ENCODE measurements around the gene COG3. TPM values are rescaled to one million over a fixed set of nuclear protein-coding genes. Genes with fewer than 3 reads are reported as not detected.

COG3 gene
- total and polyA plus RNA-seq, 2 of the 13 experiments (the other 11 are each of a cell fraction or from before 2014, with no cell fraction given): 37.8 to 47.5 TPM

DNA sequence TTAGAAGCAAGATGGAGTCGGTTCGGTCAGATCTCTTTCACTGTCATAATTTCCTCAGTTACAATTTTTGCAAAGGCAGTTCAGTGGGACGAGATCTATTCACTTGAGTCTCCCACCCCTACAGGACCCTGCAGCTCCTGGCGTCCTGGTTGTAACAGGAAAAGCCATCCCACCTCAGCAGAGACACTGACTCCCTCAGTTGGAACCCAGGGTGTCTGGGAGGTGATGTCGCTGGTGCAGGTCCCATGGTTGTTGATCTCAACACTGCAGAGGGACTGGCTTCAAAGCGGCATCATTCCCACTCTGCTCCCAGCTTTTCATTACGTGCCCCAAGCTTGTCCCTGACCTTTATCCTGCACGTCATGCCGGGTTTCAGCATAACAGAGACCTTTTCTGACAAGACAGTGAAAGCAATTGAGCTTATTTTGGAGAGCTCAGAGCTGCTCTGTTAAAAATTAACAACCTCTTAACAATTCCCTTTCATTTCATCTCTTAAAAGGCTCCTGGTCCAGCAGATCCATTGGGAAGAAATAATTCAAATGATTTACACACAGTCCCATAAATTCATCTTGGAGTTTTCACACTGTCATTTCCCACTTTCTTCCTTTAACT is 17.6 kb upstream of the COG3 start (continued):
- TF ChIP-seq, protein P1, sequence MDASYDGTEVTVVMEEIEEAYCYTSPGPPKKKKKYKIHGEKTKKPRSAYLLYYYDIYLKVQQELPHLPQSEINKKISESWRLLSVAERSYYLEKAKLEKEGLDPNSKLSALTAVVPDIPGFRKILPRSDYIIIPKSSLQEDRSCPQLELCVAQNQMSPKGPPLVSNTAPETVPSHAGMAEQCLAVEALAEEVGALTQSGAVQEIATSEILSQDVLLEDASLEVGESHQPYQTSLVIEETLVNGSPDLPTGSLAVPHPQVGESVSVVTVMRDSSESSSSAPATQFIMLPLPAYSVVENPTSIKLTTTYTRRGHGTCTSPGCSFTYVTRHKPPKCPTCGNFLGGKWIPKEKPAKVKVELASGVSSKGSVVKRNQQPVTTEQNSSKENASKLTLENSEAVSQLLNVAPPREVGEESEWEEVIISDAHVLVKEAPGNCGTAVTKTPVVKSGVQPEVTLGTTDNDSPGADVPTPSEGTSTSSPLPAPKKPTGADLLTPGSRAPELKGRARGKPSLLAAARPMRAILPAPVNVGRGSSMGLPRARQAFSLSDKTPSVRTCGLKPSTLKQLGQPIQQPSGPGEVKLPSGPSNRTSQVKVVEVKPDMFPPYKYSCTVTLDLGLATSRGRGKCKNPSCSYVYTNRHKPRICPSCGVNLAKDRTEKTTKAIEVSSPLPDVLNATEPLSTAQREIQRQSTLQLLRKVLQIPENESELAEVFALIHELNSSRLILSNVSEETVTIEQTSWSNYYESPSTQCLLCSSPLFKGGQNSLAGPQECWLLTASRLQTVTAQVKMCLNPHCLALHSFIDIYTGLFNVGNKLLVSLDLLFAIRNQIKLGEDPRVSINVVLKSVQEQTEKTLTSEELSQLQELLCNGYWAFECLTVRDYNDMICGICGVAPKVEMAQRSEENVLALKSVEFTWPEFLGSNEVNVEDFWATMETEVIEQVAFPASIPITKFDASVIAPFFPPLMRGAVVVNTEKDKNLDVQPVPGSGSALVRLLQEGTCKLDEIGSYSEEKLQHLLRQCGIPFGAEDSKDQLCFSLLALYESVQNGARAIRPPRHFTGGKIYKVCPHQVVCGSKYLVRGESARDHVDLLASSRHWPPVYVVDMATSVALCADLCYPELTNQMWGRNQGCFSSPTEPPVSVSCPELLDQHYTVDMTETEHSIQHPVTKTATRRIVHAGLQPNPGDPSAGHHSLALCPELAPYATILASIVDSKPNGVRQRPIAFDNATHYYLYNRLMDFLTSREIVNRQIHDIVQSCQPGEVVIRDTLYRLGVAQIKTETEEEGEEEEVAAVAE (CRISPR knock-in tag; IDR thresholded peaks at IDR 0.05; ENCODE audit: borderline replicate concordance): peak; percentile 45; the same call in 1 of the 2 replicates
- TF ChIP-seq ATM (IDR thresholded peaks at IDR 0.05; ENCODE audit: borderline replicate concordance): no peak
- TF ChIP-seq ZBTB38 (CRISPR knock-in tag; IDR thresholded peaks at IDR 0.05): peak; percentile 83; the same call in 1 of the 2 replicates
- TF ChIP-seq, protein P2, sequence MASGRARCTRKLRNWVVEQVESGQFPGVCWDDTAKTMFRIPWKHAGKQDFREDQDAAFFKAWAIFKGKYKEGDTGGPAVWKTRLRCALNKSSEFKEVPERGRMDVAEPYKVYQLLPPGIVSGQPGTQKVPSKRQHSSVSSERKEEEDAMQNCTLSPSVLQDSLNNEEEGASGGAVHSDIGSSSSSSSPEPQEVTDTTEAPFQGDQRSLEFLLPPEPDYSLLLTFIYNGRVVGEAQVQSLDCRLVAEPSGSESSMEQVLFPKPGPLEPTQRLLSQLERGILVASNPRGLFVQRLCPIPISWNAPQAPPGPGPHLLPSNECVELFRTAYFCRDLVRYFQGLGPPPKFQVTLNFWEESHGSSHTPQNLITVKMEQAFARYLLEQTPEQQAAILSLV (CRISPR knock-in tag; IDR thresholded peaks at IDR 0.05; ENCODE audit: borderline replicate concordance): no peak
- TF ChIP-seq MEIS2 (CRISPR knock-in tag; IDR thresholded peaks at IDR 0.05): peak; percentile 92
- peak; percentile 76; the same call in 1 of the 2 replicates for TF ChIP-seq ZNF451 (CRISPR knock-in tag; IDR thresholded peaks at IDR 0.05)
- TF ChIP-seq, protein P3, sequence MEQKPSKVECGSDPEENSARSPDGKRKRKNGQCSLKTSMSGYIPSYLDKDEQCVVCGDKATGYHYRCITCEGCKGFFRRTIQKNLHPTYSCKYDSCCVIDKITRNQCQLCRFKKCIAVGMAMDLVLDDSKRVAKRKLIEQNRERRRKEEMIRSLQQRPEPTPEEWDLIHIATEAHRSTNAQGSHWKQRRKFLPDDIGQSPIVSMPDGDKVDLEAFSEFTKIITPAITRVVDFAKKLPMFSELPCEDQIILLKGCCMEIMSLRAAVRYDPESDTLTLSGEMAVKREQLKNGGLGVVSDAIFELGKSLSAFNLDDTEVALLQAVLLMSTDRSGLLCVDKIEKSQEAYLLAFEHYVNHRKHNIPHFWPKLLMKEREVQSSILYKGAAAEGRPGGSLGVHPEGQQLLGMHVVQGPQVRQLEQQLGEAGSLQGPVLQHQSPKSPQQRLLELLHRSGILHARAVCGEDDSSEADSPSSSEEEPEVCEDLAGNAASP (CRISPR knock-in tag; IDR thresholded peaks at IDR 0.05; ENCODE audit: borderline replicate concordance): peak; percentile 83; the same call in 1 of the 2 replicates
- peak; percentile 96 for TF ChIP-seq SALL1 (CRISPR knock-in tag; IDR thresholded peaks at IDR 0.05)
- TF ChIP-seq JUN (CRISPR knock-in tag; IDR thresholded peaks at IDR 0.05): peak; percentile 85
- TF ChIP-seq, protein P4, sequence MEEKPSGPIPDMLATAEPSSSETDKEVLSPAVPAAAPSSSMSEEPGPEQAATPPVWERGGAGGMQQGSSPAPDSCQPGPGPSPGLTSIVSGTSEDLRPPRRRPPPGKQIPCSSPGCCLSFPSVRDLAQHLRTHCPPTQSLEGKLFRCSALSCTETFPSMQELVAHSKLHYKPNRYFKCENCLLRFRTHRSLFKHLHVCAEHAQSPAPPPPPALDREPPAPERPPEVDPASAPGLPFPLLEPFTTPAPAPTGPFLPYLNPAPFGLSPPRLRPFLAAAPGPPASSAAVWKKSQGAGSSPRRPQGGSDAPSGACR (CRISPR knock-in tag; IDR thresholded peaks at IDR 0.05): peak; percentile 42; the same call in 1 of the 2 replicates
- TF ChIP-seq MEF2D (CRISPR knock-in tag; IDR thresholded peaks at IDR 0.05): peak; percentile 86
- TF ChIP-seq SIX1 (CRISPR knock-in tag; IDR thresholded peaks at IDR 0.05; ENCODE audit: borderline replicate concordance): peak; percentile 63; the same call in 1 of the 2 replicates
- TF ChIP-seq ZKSCAN5 (CRISPR knock-in tag; IDR thresholded peaks at IDR 0.05): peak; percentile 76; the same call in 1 of the 2 replicates
- peak; percentile 36; the same call in 1 of the 2 replicates for TF ChIP-seq SIN3A (IDR thresholded peaks at IDR 0.05; ENCODE audit: borderline replicate concordance, low read depth, low read length)
- no peak for TF ChIP-seq ZNF549 (CRISPR knock-in tag; IDR thresholded peaks at IDR 0.05)
- no peak; the same call in 1 of the 2 replicates for TF ChIP-seq ZNF232 (CRISPR knock-in tag; IDR thresholded peaks at IDR 0.05; ENCODE audit: borderline replicate concordance)
- TF ChIP-seq ATF7-NPFF (CRISPR knock-in tag; IDR thresholded peaks at IDR 0.05; ENCODE audit: low read depth): no peak
- TF ChIP-seq, protein P5, sequence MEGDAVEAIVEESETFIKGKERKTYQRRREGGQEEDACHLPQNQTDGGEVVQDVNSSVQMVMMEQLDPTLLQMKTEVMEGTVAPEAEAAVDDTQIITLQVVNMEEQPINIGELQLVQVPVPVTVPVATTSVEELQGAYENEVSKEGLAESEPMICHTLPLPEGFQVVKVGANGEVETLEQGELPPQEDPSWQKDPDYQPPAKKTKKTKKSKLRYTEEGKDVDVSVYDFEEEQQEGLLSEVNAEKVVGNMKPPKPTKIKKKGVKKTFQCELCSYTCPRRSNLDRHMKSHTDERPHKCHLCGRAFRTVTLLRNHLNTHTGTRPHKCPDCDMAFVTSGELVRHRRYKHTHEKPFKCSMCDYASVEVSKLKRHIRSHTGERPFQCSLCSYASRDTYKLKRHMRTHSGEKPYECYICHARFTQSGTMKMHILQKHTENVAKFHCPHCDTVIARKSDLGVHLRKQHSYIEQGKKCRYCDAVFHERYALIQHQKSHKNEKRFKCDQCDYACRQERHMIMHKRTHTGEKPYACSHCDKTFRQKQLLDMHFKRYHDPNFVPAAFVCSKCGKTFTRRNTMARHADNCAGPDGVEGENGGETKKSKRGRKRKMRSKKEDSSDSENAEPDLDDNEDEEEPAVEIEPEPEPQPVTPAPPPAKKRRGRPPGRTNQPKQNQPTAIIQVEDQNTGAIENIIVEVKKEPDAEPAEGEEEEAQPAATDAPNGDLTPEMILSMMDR (CRISPR knock-in tag; IDR thresholded peaks at IDR 0.05): peak; percentile 16; the same call in 1 of the 2 replicates
- no peak for TF ChIP-seq ZNF747 (CRISPR knock-in tag; IDR thresholded peaks at IDR 0.05; ENCODE audit: borderline replicate concordance)
